AML-193 (cell line): Measurements from ENCODE around the gene CCNQ.

Experiments used
- DNase-seq, 2 experiments: peaks; one replicate each; lab custom pipeline; 2025; lab: John Stamatoyannopoulos, UW

CCNQ gene

GRCh38 chrX:153637121-153638040 lies 38.4 kb upstream of the CCNQ start:
- no peak for DNase-seq

GRCh38 chrX:153636716-153637115 lies 37.8 kb upstream of the CCNQ start:
- DNase-seq: no peak

- peak; percentile 19 to 28 for DNase-seq
These were observed 37.1 kb upstream of the CCNQ start for GRCh38 chrX:153635788-153636668.

GRCh38 chrX:153635388-153635787 lies 36.4 kb upstream of the CCNQ start:
- DNase-seq: no peak

GRCh38 chrX:153634832-153635231 lies 35.9 kb upstream of the CCNQ start:
- DNase-seq: no peak

GRCh38 chrX:153634236-153634635 lies 35.3 kb upstream of the CCNQ start:
- no peak for DNase-seq

- DNase-seq: no peak
These were observed 34.8 kb upstream of the CCNQ start for GRCh38 chrX:153633607-153634180.

- no peak for DNase-seq
These were observed 34.1 kb upstream of the CCNQ start for GRCh38 chrX:153633048-153633447.

GRCh38 chrX:153632595-153632946 lies 33.6 kb upstream of the CCNQ start:
- DNase-seq: no peak

- no peak for DNase-seq
These were observed 33.1 kb upstream of the CCNQ start for GRCh38 chrX:153631907-153632594.

- DNase-seq: no peak
These were observed 32.4 kb upstream of the CCNQ start for GRCh38 chrX:153631346-153631745.

GRCh38 chrX:153628665-153629064 lies 29.7 kb upstream of the CCNQ start:
- DNase-seq: no peak

GRCh38 chrX:153628129-153628528 lies 29.2 kb upstream of the CCNQ start:
- no peak for DNase-seq

GRCh38 chrX:153627675-153628111 lies 28.8 kb upstream of the CCNQ start:
- DNase-seq: no peak

- DNase-seq: no peak
These were observed 28.1 kb upstream of the CCNQ start for GRCh38 chrX:153626863-153627674.

GRCh38 chrX:153626025-153626633 lies 27.2 kb upstream of the CCNQ start:
- no peak for DNase-seq

GRCh38 chrX:153625271-153626024 lies 26.5 kb upstream of the CCNQ start:
- no peak for DNase-seq

GRCh38 chrX:153624196-153625091 lies 25.5 kb upstream of the CCNQ start:
- DNase-seq: no peak
